NCI-H345 (cell line): ENCODE data around the gene ARHGDIB.

Experiments
- DNase-seq: peaks from one replicate; lab custom pipeline; 2025; lab: John Stamatoyannopoulos, UW

The ARHGDIB gene

GRCh38 chr12:14961466-14962152, at the start of gene ARHGDIB:
Gene ARHGDIB, minus strand, starts transcription at chr12:14961601. Its CDS starts 10,889 bp downstream, at chr12:14950712.
- DNase-seq = no peak

GRCh38 chr12:15011162-15011561, 49.8 kb upstream of the ARHGDIB start:
- no peak for DNase-seq

GRCh38 chr12:15007551-15007950, 46.1 kb upstream of the ARHGDIB start:
- no peak for DNase-seq

GRCh38 chr12:15005064-15005463, 43.7 kb upstream of the ARHGDIB start:
- no peak for DNase-seq

GRCh38 chr12:15004421-15004820, 43.0 kb upstream of the ARHGDIB start:
- no peak for DNase-seq

- peak; percentile 2 for DNase-seq
Observed at GRCh38 chr12:15001733-15002382, 40.5 kb upstream of the ARHGDIB start.

- no peak for DNase-seq
Observed at GRCh38 chr12:15000575-15000974, 39.2 kb upstream of the ARHGDIB start.

- DNase-seq = no peak
Observed at GRCh38 chr12:14999695-15000365, 38.4 kb upstream of the ARHGDIB start.

GRCh38 chr12:14999021-14999694, 37.8 kb upstream of the ARHGDIB start:
- DNase-seq = no peak

- DNase-seq = no peak
Observed at GRCh38 chr12:14997998-14998397, 36.6 kb upstream of the ARHGDIB start.

- DNase-seq = peak; percentile 54
Observed at GRCh38 chr12:14995583-14996425, 34.4 kb upstream of the ARHGDIB start.

- no peak for DNase-seq
Observed at GRCh38 chr12:14994610-14995009, 33.2 kb upstream of the ARHGDIB start.

GRCh38 chr12:14993537-14994266, 32.3 kb upstream of the ARHGDIB start:
- no peak for DNase-seq

GRCh38 chr12:14993117-14993516, 31.7 kb upstream of the ARHGDIB start:
- no peak for DNase-seq

GRCh38 chr12:14992673-14993072, 31.3 kb upstream of the ARHGDIB start:
- DNase-seq = no peak

- no peak for DNase-seq
Observed at GRCh38 chr12:14991069-14991468, 29.7 kb upstream of the ARHGDIB start.

GRCh38 chr12:14989790-14990189, 28.4 kb upstream of the ARHGDIB start:
- no peak for DNase-seq

GRCh38 chr12:14988035-14988434, 26.6 kb upstream of the ARHGDIB start:
- no peak for DNase-seq

- DNase-seq = no peak
Observed at GRCh38 chr12:14986449-14986848, 25.0 kb upstream of the ARHGDIB start.

GRCh38 chr12:14984766-14985285, 23.4 kb upstream of the ARHGDIB start:
- DNase-seq = no peak

GRCh38 chr12:14984036-14984435, 22.6 kb upstream of the ARHGDIB start:
- DNase-seq = no peak
